ENCODE data around the gene PFKFB2. TPM values are rescaled to one million over a fixed set of nuclear protein-coding genes. Genes with fewer than 3 reads are reported as not detected.
A peak's percentile ranks its signal among the peaks of the same experiment; 100 is the strongest.

The PFKFB2 gene
- total RNA-seq, 1 donor from 2014 or later, result 8.9 TPM

DNA sequence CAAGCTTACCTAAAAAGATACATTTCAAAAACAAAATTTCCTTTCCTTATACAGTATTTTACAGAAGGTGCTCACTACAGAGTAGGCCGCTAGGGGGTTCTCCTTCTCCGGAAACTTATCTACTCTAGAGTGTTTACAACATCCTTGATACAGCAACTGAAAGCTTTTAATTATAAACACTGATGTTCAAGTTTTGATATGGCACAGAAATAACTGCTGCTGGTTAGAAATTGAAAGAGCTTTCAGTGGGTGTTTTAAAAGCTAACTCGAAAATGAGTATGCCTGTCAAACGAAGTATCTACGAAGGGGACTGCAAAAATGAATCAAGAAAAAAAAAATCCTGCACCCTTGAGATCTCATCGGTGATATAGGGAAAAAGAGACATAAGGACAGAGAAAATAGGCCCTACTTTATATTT is 3.1 kb upstream of the PFKFB2 start:
- Mint-ChIP-seq H3K27me3 (ENCODE audit: unreplicated experiment) (peaks cover 8% of the 10 kb centered on the region), H3K4me3 (ENCODE audit: unreplicated experiment) (peak overlapping the region; percentile 100), H3K4me1 (ENCODE audit: unreplicated experiment) (peaks cover 22% of the 10 kb centered on the region), H3K36me3 (ENCODE audit: low read depth, unreplicated experiment) (peaks cover 3% of the 10 kb centered on the region), H3K9me3 (ENCODE audit: unreplicated experiment) (no peaks in the 10 kb centered on the region), H3K27ac (ENCODE audit: unreplicated experiment) (peak overlapping the region; percentile 96)
- TF ChIP-seq, protein P1, sequence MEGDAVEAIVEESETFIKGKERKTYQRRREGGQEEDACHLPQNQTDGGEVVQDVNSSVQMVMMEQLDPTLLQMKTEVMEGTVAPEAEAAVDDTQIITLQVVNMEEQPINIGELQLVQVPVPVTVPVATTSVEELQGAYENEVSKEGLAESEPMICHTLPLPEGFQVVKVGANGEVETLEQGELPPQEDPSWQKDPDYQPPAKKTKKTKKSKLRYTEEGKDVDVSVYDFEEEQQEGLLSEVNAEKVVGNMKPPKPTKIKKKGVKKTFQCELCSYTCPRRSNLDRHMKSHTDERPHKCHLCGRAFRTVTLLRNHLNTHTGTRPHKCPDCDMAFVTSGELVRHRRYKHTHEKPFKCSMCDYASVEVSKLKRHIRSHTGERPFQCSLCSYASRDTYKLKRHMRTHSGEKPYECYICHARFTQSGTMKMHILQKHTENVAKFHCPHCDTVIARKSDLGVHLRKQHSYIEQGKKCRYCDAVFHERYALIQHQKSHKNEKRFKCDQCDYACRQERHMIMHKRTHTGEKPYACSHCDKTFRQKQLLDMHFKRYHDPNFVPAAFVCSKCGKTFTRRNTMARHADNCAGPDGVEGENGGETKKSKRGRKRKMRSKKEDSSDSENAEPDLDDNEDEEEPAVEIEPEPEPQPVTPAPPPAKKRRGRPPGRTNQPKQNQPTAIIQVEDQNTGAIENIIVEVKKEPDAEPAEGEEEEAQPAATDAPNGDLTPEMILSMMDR (IDR thresholded peaks at IDR 0.05; ENCODE audit: unreplicated experiment), result peak; percentile 80
- DNase-seq (ENCODE audit: low spot score), result no peak

DNA sequence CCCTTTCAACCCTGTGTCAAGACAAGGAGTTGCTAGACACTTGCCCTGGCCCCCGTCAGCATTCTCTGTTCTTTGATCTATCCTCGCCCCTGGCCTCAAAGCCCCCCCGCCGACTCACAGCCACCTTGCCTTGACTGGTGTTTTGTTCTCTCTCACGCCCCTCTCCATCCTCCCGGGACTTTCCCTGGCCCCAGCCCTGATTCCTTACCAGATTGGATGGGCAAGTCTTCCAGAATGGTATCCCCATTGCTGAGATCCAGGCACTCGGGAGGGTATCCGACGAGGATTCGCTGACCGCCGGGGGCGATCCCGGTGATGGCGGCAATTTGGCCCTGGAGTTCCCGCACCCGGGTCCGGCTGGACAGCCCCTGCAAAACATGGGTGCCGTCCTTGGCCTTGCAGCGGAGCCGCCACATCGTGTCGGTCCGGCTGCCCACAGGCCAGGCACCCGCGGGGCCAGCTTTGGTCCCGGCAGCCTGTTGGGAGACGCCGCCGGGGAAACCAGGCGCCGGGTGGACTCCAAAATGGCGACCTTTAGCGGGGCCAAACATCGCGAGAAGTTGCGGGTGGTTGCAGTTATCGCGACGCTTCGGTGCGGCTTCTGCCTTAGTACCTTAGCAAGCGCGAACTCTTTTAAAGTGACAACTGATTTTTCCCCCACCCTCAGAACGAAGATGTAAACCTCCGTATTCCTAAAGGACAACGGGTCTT is 2.4 kb upstream of the PFKFB2 start:
- H3K27ac Mint-ChIP-seq (ENCODE audit: unreplicated experiment), result peak overlapping the region; percentile 96
- no peaks in the 10 kb centered on the region for H3K9me3 Mint-ChIP-seq (ENCODE audit: unreplicated experiment)
- H3K4me3 Mint-ChIP-seq (ENCODE audit: unreplicated experiment), result peak overlapping the region; percentile 100
- TF ChIP-seq, protein P1 (IDR thresholded peaks at IDR 0.05; ENCODE audit: unreplicated experiment), result no peak
- H3K36me3 Mint-ChIP-seq (ENCODE audit: low read depth, unreplicated experiment), result peaks cover 3% of the 10 kb centered on the region
- DNase-seq (ENCODE audit: low spot score), result peak; percentile 90
- H3K4me1 Mint-ChIP-seq (ENCODE audit: unreplicated experiment), result peaks cover 22% of the 10 kb centered on the region
- peaks cover 8% of the 10 kb centered on the region for H3K27me3 Mint-ChIP-seq (ENCODE audit: unreplicated experiment)

DNA sequence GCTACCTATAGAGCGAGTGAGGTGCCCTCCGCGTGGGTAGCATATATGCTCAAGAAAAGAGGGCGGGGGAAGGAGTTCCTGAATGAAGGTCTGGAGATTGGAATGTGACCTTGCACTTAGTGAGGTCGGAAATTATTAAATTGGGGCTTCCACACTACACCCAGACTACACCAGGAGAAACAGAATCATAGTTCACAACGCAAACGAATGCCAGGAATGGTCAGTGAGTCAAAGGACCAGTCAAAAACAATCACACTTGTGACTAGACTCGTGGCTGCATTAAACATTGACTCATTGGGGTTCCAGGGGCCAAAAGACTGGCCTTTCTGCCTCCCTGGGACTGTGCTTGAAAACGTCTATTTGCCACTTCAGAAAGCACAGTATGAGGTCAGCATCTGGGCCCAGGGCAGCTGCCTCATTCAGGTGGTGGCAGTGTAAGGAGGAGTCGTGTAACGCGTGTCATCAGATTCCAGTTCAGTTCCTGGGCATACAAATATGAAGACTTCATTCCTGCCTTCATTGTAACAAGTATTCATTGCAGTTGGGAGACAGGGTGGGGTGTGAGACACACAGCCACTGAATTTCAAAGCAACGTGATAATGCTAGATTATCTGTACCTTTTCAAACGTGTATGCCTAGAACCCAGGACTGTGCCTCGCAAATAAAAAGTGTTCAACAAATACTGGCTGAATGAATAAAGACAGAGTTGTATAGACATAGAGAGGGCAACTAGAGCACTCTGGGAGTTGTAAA is 1.7 kb upstream of the PFKFB2 start, which contains the start of gene YOD1:
YOD1 (minus strand) TSS at position 18 of the 753 bp plus-strand sequence. CDS start 178 bp downstream, outside the sequence.
- H3K27me3 Mint-ChIP-seq (ENCODE audit: unreplicated experiment), result peaks cover 8% of the 10 kb centered on the region
- peaks cover 23% of the 10 kb centered on the region for H3K4me1 Mint-ChIP-seq (ENCODE audit: unreplicated experiment)
- peaks cover 3% of the 10 kb centered on the region for H3K36me3 Mint-ChIP-seq (ENCODE audit: low read depth, unreplicated experiment)
- DNase-seq (ENCODE audit: low spot score), result no peak
- H3K4me3 Mint-ChIP-seq (ENCODE audit: unreplicated experiment), result peak within 1 kb of the TSS; percentile 100
- H3K9me3 Mint-ChIP-seq (ENCODE audit: unreplicated experiment), result no peaks in the 10 kb centered on the region
- peak within 1 kb of the TSS; percentile 96 for H3K27ac Mint-ChIP-seq (ENCODE audit: unreplicated experiment)
- TF ChIP-seq, protein P1 (IDR thresholded peaks at IDR 0.05; ENCODE audit: unreplicated experiment), result no peak

DNA sequence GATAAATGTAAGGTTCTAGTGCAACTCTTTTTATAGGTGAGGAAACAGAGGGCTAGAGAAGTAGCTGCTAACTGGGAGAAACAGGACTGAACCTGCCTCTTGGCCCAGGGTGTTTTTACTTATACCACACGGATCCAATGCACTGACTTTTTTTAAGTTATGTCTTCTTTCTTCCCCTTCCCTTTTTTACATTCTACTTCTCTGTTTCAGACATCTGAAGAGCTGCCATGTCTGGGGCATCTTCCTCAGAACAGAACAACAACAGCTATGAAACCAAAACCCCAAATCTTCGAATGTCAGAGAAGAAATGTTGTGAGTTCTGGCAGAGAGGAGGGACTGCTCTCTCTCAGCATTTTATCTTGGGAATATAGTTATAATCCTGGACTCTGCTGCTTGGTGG is 1.4 kb downstream of the PFKFB2 start:
- Mint-ChIP-seq H3K27ac (ENCODE audit: unreplicated experiment) (no peak overlapping the region), H3K4me3 (ENCODE audit: unreplicated experiment) (no peak overlapping the region)
- TF ChIP-seq, protein P1 (IDR thresholded peaks at IDR 0.05; ENCODE audit: unreplicated experiment), result no peak

More for the DNA sequence above, 1.4 kb downstream of the PFKFB2 start:
- peaks cover 8% of the 10 kb centered on the region for H3K27me3 Mint-ChIP-seq (ENCODE audit: unreplicated experiment)
- H3K4me1 Mint-ChIP-seq (ENCODE audit: unreplicated experiment), result peaks cover 22% of the 10 kb centered on the region
- DNase-seq (ENCODE audit: low spot score), result no peak
- H3K36me3 Mint-ChIP-seq (ENCODE audit: low read depth, unreplicated experiment), result no peaks in the 10 kb centered on the region
- H3K9me3 Mint-ChIP-seq (ENCODE audit: unreplicated experiment), result no peaks in the 10 kb centered on the region

Data from endothelial cell (in vitro differentiated cells).